GM12892 (cell line): ENCODE results near the gene SZT2.

ENCODE experiments used
- POLR2A ChIP-seq: IDR thresholded peaks from 2 replicates; pipeline ENCODE4 v1.6.1; 2011; ENCODE audit warnings: low read depth, low read length, control low read depth
- POLR2AphosphoS5 ChIP-seq: IDR thresholded peaks from 2 replicates; pipeline ENCODE4 v1.6.1; 2011; ENCODE audit warnings: low read depth, low read length, control low read depth
- TAF1 ChIP-seq: IDR thresholded peaks from 2 replicates; pipeline ENCODE4 v1.6.1; 2011; ENCODE audit warnings: low read depth, mild to moderate bottlenecking, control low read depth, low read length, borderline replicate concordance

DNA sequence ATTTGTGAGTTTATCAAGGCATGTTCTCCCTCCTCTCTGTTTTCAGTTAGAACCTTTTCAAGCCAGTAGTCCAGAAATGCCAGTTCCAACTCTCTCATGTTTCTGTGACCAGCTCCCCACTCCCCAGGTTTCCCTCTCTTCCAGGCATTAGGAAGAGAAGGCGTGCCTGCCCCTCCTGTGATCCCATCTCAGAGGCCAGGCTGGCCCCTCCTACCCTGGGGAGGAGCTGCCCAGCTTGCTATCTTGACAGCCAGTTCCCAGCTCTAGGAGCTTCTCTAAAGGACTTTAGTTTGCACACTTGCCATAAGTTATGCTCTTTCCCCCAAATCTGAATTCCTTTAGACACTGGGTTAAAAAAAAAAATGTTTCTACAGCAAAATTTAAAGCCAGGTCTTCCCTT, 55.1 kb downstream of the SZT2 start:
- TF ChIP-seq POLR2A (no peak), POLR2AphosphoS5 (no peak), TAF1 (no peak)
